Dedifferentiated amniotic fluid mesenchymal stem cell (primary cell): ENCODE data around the gene GNL3.
"Not testable (repeated sequence)": the region's sequence is repeated elsewhere in the genome, so short reads cannot be mapped to it uniquely, and the experiment has no call there.

Source experiments
- DNase-seq: peaks from one replicate; pipeline ENCODE4 v3.0.0-alpha.2; 2016; ENCODE audit errors: extremely low spot score

Gene GNL3, protein sequence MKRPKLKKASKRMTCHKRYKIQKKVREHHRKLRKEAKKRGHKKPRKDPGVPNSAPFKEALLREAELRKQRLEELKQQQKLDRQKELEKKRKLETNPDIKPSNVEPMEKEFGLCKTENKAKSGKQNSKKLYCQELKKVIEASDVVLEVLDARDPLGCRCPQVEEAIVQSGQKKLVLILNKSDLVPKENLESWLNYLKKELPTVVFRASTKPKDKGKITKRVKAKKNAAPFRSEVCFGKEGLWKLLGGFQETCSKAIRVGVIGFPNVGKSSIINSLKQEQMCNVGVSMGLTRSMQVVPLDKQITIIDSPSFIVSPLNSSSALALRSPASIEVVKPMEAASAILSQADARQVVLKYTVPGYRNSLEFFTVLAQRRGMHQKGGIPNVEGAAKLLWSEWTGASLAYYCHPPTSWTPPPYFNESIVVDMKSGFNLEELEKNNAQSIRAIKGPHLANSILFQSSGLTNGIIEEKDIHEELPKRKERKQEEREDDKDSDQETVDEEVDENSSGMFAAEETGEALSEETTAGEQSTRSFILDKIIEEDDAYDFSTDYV

DNA sequence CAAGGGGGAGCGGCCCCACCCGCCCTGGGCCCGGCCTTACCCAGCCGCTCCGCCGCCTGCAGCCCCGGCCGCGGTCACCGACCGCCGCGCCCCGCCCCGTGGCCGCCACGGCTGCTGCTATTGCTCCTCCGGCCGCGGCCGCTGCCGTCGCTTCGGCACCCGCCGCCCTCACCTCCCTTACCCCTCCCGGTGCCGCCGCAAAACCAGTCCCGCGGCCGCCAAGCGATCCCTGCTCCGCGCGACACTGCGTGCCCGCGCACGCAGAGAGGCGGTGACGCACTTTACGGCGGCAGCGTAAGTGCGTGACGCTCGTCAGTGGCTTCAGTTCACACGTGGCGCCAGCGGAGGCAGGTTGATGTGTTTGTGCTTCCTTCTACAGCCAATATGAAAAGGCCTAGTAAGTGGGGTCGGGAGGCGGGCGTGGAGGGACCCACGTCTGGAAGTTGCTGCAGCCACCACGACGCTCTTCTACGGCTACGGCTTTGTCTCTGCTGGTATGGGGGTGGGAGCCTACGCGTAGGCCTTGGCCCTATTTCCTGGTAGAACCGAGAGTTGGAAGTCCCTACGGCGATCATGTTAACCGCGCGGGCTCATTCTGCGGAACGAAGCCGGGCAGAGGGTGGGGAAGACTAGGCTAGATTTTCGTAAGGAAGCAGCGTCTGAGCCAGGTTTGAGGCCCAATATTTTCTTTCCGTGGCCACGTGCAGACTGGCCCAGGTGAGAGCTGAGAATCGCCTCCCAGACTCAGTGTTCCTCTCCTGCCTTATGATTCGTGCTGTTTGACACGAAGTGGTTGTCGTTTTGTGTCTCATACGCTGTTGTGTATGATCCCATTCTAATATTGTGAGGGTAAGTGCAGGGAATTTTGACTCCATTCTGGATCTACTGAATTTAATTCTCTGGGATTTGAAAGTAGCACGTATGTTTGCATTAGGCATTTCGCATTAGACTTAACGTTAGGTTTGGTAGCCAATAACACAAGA, at the start of gene GNL3, which contains the start of gene PBRM1:
TSS of gene GNL3 (plus strand) at position 324 of the 983 bp plus-strand sequence. CDS start at position 385, 61 bp downstream.
TSS of gene PBRM1 (minus strand) at position 205 of the 983 bp plus-strand sequence.
- DNase-seq = peak; percentile 91

GRCh38 chr3:52636673-52637072, 49.2 kb upstream of the GNL3 start:
- no peak for DNase-seq

DNA sequence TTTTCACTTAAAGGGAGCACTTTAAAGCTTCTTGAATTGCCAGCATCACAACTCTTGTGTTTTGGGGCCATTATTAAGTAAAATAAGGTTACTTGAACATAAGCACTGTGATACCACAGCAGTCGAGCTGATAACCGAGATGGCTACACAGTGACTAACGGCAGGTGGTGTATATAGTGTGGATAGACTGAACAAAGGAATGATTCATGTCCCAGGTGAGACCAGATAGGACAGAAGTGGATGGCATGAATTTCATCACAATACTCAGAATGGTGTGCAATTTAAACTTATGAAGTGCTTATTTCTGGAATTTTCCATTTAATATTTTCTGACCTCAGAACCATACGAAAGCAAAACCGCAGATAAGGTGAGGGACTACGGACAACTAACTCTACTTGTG, 40.3 kb upstream of the GNL3 start:
- DNase-seq = no peak

GRCh38 chr3:52649461-52650210, 36.2 kb upstream of the GNL3 start:
- DNase-seq = no peak

DNA sequence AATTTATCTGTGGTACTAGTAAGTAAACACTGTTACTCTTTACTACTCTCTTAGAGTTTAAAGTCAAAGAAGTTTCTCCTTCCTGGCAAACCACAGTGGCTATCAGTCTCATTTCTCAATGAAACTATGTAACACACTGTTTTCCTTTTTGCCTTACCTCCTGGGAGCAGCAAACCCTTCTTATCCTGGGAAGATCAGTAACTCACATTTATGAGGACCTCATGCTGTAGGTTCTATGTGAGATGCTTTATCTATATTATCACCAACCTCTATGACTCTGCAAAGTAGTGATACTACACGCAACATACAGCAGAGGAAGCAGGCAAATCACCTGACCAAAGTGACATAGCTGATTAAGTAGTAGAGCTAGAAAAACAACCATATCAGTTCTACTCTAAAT, 35.4 kb upstream of the GNL3 start:
- no peak for DNase-seq

GRCh38 chr3:52651592-52651991, 34.2 kb upstream of the GNL3 start:
- DNase-seq = no peak

DNA sequence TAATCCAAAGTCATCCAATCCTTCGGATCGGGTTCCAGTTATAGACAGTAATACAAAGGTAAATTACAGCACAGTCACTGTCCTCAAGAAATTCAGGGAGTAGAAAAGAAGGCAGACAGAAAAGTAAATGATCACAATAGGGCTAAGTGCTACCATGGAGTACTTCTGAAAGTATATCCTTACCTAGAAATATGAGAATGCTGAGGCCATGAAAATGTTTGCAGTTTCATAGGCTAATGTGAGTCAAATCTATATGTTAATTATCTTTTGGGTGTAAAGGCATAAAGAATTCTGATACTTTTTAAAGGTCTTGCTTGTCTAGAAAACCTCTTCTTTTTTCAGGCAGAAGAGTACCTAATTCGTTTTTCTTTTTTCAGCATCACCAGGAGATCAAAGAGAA, 29.9 kb upstream of the GNL3 start:
- DNase-seq = no peak

DNA sequence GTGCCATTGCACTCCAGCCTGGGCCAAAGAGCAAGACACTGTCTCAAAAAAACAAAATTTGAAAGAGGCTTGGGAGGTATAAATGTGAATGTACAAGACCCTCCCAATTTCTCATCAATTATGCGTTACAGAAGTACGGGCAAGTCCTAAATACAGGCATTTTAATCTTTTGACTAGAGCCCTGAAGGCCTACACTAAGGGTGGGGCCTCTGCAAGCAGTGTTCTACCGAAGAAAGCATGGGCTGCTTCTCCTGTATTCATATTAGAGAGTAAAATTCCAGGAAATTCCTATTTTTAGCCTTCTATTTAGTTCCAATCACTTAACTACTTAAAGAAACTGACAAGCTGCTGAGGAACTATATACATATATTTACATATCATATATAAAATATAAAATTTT, 25.8 kb upstream of the GNL3 start:
- DNase-seq = no peak

GRCh38 chr3:52663098-52663497, 22.7 kb upstream of the GNL3 start:
- DNase-seq = no peak

GRCh38 chr3:52670621-52671521, 15.0 kb upstream of the GNL3 start:
- peak; percentile 99 for DNase-seq

DNA sequence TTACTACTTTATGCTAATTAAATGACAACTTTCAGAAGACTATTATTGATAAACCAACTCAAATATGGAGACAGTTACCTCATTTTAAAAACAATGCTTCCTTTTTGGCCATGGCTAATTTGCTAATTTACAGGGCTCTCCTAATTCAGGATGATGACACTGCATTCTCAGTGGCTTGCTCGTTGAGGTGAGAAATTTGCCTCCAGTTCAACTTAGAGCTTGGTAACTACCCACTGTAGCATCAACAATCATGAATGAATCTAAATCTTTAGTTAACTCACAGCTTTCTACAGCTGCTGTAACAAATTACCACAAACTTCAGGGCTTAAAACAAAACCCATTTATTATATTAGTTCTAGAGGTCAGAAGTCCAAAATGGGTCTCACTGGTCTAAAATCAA, 14.2 kb upstream of the GNL3 start:
- no peak for DNase-seq

GRCh38 chr3:52676201-52676600, 9.6 kb upstream of the GNL3 start:
- not testable (repeated sequence) for DNase-seq

- no peak for DNase-seq
Measured at GRCh38 chr3:52678265-52679198, 7.3 kb upstream of the GNL3 start.

DNA sequence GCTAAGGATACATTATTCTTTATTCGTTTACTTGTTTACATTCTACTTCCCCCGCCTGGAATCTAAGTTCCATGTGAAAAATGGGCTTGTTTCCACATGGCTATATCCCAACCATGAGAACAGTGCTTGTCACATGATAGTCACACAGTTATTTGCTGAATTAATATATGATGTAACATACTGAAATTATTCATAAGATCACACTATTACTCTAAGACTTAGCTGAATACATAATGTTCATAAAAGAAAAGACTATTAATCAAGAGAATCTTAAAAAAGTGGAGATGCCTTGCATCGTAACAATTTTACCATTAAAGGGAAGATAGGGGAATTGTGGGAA, 6.7 kb upstream of the GNL3 start:
- peak; percentile 66 for DNase-seq

- DNase-seq = no peak
Measured at GRCh38 chr3:52679811-52680210, 6.0 kb upstream of the GNL3 start.

- no peak for DNase-seq
Measured at GRCh38 chr3:52681596-52681995, 4.2 kb upstream of the GNL3 start.

DNA sequence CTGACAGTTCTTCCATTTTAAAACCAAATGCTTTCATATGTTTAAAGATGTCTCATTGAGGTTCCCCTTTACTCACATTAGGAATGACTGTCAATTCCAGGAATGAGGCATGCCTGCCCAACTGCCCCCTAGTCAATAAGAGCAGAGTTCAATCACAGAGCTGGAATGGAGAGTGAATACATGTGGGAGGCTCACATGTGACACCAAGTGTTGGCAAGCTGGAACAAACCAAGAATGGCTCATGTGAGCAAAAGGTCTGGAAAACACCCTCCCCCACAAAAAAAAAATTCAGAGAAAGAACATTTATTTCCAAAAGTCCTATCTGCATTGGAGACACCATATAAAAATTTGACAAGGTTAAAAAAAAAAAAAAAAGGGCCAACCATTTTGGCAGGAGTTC, 3.8 kb upstream of the GNL3 start:
- peak; percentile 51 for DNase-seq

- DNase-seq = no peak
Measured at GRCh38 chr3:52683611-52684010, 2.2 kb upstream of the GNL3 start.

DNA sequence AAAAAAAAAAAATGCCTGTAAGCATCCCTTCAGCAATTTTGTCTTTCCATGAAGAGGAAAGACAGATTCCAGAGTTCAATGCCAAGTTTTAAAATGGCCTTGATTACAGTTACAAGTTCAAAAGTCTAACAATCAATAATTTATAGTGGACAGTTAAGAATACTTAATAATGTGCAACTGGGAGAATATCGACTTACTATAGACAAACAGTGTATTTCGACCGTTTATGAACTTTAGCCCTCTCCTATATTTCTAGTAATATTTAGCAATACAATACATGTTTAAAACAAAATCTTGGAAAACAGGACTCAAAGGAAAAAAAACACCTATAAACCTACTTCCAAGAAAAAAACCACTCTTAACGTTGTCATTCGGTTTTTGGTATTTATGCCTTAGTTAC, 1.6 kb upstream of the GNL3 start:
- DNase-seq = no peak
